Effector memory CD4-positive, alpha-beta T cell (primary cell): ENCODE measurements around the gene SLC35A5.
A peak's percentile ranks its signal among the peaks of the same experiment; 100 is the strongest.
"Not testable (repeated sequence)": the region's sequence is repeated elsewhere in the genome, so short reads cannot be mapped to it uniquely, and the experiment has no call there.

Source experiments
- DNase-seq, 3 donors: peaks; one replicate each; pipeline ENCODE4 v3.0.0-alpha.2; 2020
- H3K27ac ChIP-seq: 2 replicates; pipeline ENCODE4 v1.7.0; 2013; ENCODE audit warnings: mild to moderate bottlenecking, low read length, moderate library complexity; ENCODE audit not compliant: insufficient read depth, poor library complexity, severe bottlenecking
- H3K27me3 ChIP-seq: replicated peaks from 2 replicates; pipeline ENCODE4 v1.7.0; 2013; ENCODE audit warnings: mild to moderate bottlenecking, low read length; ENCODE audit not compliant: insufficient read depth, control insufficient read depth, poor library complexity, severe bottlenecking
- H3K36me3 ChIP-seq: 2 replicates; pipeline ENCODE4 v1.7.0; 2013; ENCODE audit warnings: mild to moderate bottlenecking, low read length, moderate library complexity; ENCODE audit not compliant: control insufficient read depth, insufficient read depth
- H3K4me1 ChIP-seq: 2 replicates; pipeline ENCODE4 v1.7.0; 2013; ENCODE audit warnings: low read length, mild to moderate bottlenecking; ENCODE audit not compliant: control insufficient read depth, insufficient read depth, poor library complexity, severe bottlenecking
- H3K4me3 ChIP-seq: 2 replicates; pipeline ENCODE4 v1.7.0; 2013; ENCODE audit warnings: low read length, low read depth, mild to moderate bottlenecking; ENCODE audit not compliant: insufficient read depth, poor library complexity, severe bottlenecking
- H3K9me3 ChIP-seq: 2 replicates; pipeline ENCODE4 v1.7.0; 2013; ENCODE audit warnings: mild to moderate bottlenecking, low read length, moderate library complexity; ENCODE audit not compliant: control insufficient read depth

SLC35A5 gene

GRCh38 chr3:112546216-112546759, 15.6 kb upstream of the SLC35A5 start:
- Histone ChIP-seq H3K9me3 (no peaks in the 10 kb centered on the region), H3K27me3 (no peaks in the 10 kb centered on the region), H3K4me3 (no peak overlapping the region), H3K27ac (no peak overlapping the region), H3K36me3 (peaks cover 58% of the 10 kb centered on the region), H3K4me1 (no peaks in the 10 kb centered on the region)
- no peak for DNase-seq

GRCh38 chr3:112550859-112551258, 11.0 kb upstream of the SLC35A5 start:
- H3K27ac ChIP-seq: no peak overlapping the region

GRCh38 chr3:112555535-112556170, 6.2 kb upstream of the SLC35A5 start:
- DNase-seq: no peak
- H3K4me3 ChIP-seq: no peak overlapping the region
- no peak overlapping the region for H3K27ac ChIP-seq
- no peaks in the 10 kb centered on the region for H3K9me3 ChIP-seq
- H3K4me1 ChIP-seq: peaks cover 7% of the 10 kb centered on the region
- H3K27me3 ChIP-seq: no peaks in the 10 kb centered on the region
- H3K36me3 ChIP-seq: peaks cover 5% of the 10 kb centered on the region

More at GRCh38 chr3:112550859-112551258, 11.0 kb upstream of the SLC35A5 start:
- Histone ChIP-seq H3K27me3 (no peaks in the 10 kb centered on the region), H3K9me3 (no peaks in the 10 kb centered on the region), H3K36me3 (peaks cover 39% of the 10 kb centered on the region), H3K4me3 (no peak overlapping the region), H3K4me1 (no peaks in the 10 kb centered on the region)
- DNase-seq: no peak

GRCh38 chr3:112557976-112558375, 3.9 kb upstream of the SLC35A5 start:
- peaks cover 9% of the 10 kb centered on the region for H3K4me1 ChIP-seq
- H3K4me3 ChIP-seq: no peak overlapping the region
- no peak for DNase-seq
- H3K9me3 ChIP-seq: no peaks in the 10 kb centered on the region
- peaks cover 2% of the 10 kb centered on the region for H3K36me3 ChIP-seq
- H3K27me3 ChIP-seq: no peaks in the 10 kb centered on the region
- no peak overlapping the region for H3K27ac ChIP-seq

- peak overlapping the region; percentile 98 for H3K27ac ChIP-seq
- H3K4me1 ChIP-seq: peaks cover 16% of the 10 kb centered on the region
- no peaks in the 10 kb centered on the region for H3K36me3 ChIP-seq
- no peaks in the 10 kb centered on the region for H3K9me3 ChIP-seq
- peak overlapping the region; percentile 85 for H3K4me3 ChIP-seq
- H3K27me3 ChIP-seq: no peaks in the 10 kb centered on the region
- no peak for DNase-seq
Observed at GRCh38 chr3:112560307-112560706, 1.5 kb upstream of the SLC35A5 start.

GRCh38 chr3:112560721-112561483, 943 bp upstream of the SLC35A5 start:
- H3K4me3 ChIP-seq: peak overlapping the region; percentile 85
- no peaks in the 10 kb centered on the region for H3K27me3 ChIP-seq
- peak overlapping the region; percentile 98 for H3K27ac ChIP-seq
- no peaks in the 10 kb centered on the region for H3K36me3 ChIP-seq
- H3K4me1 ChIP-seq: peaks cover 16% of the 10 kb centered on the region
- no peaks in the 10 kb centered on the region for H3K9me3 ChIP-seq
- DNase-seq: peak; percentile 34 to 48 (median 46)

- no peaks in the 10 kb centered on the region for H3K27me3 ChIP-seq
- H3K4me3 ChIP-seq: peak overlapping the region; percentile 85
- no peaks in the 10 kb centered on the region for H3K36me3 ChIP-seq
- H3K27ac ChIP-seq: peak overlapping the region; percentile 98
- peaks cover 16% of the 10 kb centered on the region for H3K4me1 ChIP-seq
- H3K9me3 ChIP-seq: no peaks in the 10 kb centered on the region
- DNase-seq: no peak
Observed at GRCh38 chr3:112561484-112561733, 436 bp upstream of the SLC35A5 start.

- not testable (repeated sequence) for H3K27me3 ChIP-seq, H3K4me3 ChIP-seq, DNase-seq, H3K9me3 ChIP-seq, H3K36me3 ChIP-seq, H3K27ac ChIP-seq
- peaks cover 16% of the 10 kb centered on the region for H3K4me1 ChIP-seq
Observed at GRCh38 chr3:112564247-112564939, 2.5 kb downstream of the SLC35A5 start.

- H3K27ac ChIP-seq: no peak overlapping the region
- peaks cover 8% of the 10 kb centered on the region for H3K36me3 ChIP-seq
- H3K4me3 ChIP-seq: no peak overlapping the region
- no peaks in the 10 kb centered on the region for H3K27me3 ChIP-seq
- peaks cover 16% of the 10 kb centered on the region for H3K4me1 ChIP-seq
- no peaks in the 10 kb centered on the region for H3K9me3 ChIP-seq
- DNase-seq: no peak
Observed at GRCh38 chr3:112564940-112565305, 3.1 kb downstream of the SLC35A5 start.

- peaks cover under 1% of the 10 kb centered on the region for H3K4me1 ChIP-seq
- H3K27ac ChIP-seq: no peak overlapping the region
- peaks cover 9% of the 10 kb centered on the region for H3K36me3 ChIP-seq
- H3K27me3 ChIP-seq: no peaks in the 10 kb centered on the region
- DNase-seq: no peak
- H3K9me3 ChIP-seq: no peaks in the 10 kb centered on the region
- H3K4me3 ChIP-seq: no peak overlapping the region
Observed at GRCh38 chr3:112568642-112569041, 6.8 kb downstream of the SLC35A5 start.
